Testis (tissue), 2 donors: Measurements from ENCODE around the gene ATP2A3.

Experiments used
- POLR2A ChIP-seq: fragments of 450-650 bp; IDR thresholded peaks from one replicate; pipeline ENCODE4 v1.6.1; 2017; ENCODE audit warnings: antibody characterized with exemption, mild to moderate bottlenecking, moderate library complexity
- TF ChIP-seq, protein P1 (sequence below), 3 experiments: fragments of 450-650 bp in 2 of 3; fragments of 200-600 bp in 1 of 3; sonication (generic) in 1 of 3; IDR thresholded peaks; one replicate each; pipeline ENCODE4 v1.5.1; 2016 to 2019; ENCODE audit warnings: antibody characterized with exemption in 3 of 3, mild to moderate bottlenecking in 2 of 3, moderate library complexity in 1 of 3

DNA sequence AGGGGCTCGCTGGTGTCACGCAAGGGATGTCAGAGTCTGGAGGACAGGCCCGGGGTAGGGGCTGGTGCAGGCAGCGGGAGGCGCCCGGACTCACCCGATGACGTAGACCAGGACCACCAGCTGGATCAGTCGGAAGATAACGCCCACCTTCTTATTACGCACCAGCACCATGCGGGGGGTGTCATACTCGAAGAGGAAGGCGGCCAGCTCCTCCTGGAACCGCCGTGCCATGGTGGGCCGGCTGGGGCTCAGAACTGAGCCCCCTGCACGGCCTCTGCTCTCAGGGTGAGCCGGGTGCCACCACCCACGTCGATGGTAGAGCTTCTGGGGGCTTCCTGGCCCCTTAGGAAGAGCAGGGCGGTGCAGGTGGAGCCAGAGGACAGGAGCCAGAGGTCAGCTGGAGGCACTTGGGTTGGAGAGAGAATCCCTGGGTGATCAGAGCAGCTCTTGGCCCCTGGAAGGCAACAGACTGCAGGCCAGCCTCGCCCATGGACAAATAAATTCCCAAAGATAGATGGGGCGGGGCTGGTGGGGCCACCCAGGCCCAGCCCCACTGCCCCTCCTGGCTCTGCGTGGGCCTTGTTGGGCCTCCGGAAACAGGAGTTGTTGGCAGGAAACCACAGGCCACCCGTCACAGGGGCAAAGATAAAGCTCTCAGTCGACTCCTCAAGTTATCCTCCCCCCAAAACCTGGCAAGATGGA is 48.1 kb downstream of the ATP2A3 start, which contains the start of gene P2RX1:
- TF ChIP-seq POLR2A: no peak
- TF ChIP-seq, protein P1, sequence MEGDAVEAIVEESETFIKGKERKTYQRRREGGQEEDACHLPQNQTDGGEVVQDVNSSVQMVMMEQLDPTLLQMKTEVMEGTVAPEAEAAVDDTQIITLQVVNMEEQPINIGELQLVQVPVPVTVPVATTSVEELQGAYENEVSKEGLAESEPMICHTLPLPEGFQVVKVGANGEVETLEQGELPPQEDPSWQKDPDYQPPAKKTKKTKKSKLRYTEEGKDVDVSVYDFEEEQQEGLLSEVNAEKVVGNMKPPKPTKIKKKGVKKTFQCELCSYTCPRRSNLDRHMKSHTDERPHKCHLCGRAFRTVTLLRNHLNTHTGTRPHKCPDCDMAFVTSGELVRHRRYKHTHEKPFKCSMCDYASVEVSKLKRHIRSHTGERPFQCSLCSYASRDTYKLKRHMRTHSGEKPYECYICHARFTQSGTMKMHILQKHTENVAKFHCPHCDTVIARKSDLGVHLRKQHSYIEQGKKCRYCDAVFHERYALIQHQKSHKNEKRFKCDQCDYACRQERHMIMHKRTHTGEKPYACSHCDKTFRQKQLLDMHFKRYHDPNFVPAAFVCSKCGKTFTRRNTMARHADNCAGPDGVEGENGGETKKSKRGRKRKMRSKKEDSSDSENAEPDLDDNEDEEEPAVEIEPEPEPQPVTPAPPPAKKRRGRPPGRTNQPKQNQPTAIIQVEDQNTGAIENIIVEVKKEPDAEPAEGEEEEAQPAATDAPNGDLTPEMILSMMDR (IDR thresholded peaks at IDR 0.05): no peak
